Activated CD8-positive, alpha-beta memory T cell treated with anti-CD3 and anti-CD28 coated beads, Interleukin-2, amount 50 U/mL, for 24 hours (primary cell): ENCODE measurements around the gene GSTP1.

Source experiments
- DNase-seq: peaks from one replicate; pipeline ENCODE4 v3.0.0-alpha.2; 2020; ENCODE audit errors: extremely low read depth

The GSTP1 gene

DNA sequence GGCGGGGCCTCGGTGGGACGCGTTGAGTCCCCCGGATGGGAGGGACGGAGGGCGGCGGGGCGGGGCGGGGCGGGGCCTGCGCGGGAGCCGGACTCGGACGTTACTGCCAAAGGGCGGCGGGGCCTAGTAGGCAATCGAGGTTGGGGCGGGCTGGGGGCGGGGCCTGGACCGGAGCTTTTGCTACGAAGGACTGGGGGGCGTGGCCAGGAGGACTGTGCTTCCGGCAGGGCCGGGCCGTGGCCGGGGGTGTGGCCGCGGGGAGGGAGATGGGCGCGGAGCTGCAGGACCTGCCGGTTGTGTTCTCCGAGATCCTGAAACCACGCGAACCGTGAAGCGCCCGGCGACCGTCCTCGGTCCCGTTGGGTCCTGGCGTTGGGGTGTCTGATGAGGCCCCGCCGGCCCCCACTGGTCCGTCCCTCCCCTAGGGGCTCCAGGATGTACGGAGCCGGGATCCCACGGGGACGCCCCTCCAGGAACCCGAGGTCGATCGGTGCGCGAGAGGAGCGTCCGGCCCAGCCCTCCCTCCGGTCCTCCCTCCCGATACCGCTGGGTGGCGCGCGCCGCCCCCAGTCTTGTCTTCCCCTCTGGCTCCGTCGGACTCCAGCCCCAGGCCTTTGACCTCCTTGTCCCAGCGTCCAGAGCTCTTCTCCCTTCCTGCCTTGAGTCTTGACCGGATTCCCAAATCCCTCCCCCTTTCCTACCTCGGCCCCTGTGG is 46.8 kb downstream of the GSTP1 start:
- DNase-seq, result peak; percentile 89

DNA sequence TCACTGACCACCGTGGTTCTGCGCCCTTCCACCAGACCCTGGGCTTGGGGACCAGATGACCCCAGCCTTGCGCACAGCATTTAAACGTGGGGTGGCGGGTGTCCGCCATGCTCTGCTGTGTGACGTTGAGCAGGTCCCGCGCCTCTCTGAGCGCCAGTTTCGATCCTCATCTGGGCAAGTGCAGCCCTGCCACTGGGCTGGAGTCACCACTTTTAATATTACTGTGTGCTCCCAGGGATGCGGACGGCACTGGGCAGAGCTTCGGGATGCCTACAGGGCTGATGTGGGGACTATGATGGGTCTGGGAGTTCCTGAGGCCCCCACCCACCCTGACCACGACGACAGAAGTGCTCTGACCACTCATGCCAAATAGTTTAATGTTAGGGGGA is 47.3 kb downstream of the GSTP1 start:
- DNase-seq, result no peak

- no peak for DNase-seq
Observed at GRCh38 chr11:67631411-67631810, 47.8 kb downstream of the GSTP1 start.

DNA sequence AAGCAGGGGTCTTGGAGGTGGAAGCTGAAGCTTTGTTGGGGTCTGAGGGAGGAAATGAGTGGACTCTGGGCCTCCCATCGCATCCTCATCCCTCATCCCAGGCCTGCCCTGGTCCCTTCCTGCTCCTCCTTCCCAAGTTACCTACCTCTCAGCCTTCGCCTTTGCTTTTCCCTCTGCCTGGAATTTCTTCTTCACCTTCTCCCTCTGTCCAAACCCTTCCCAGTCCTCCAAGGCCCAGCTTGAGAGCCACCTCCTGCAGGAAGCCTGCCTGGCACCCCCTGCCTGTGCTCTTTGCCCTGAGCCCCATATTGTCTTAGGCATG is 48.2 kb downstream of the GSTP1 start:
- no peak for DNase-seq

DNA sequence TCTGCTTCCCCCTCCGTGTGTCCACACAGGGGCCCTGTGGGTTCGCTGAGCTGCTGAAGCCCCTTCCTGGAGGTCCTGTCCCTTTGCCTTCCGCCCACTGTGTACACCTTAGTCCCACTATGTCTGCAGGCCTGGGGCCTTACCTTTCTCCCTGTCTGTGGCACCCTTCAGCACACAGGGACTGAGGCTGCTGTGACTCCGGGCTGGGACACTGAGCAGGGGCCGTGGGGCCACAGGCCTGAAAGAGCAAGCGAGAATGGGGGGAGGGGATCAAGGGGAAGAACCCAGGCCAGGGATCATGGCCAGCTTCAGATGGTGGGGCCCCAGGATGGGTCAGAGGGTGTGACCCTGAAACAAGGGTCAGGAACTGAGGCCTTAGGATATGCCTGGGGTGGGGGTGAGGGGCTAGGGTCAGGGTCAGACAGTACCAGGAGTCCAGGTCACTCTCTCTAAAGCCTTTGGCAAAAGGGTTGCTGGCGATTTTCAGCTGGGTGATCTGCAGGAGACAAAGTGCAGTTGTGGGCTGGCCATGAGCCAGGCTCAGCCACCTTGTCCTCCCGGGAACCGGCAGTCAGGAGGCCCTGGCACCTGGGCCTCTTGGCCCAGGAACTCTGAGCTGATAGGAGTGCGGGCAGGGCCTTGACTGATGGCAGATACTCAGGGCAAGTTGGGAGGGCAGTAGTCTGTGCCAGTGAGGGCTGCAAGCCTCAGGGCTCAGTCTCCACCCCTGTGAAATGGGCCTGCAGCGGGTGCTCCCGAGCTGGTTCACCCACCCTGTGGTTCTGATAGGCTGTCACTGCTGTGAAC is 48.8 kb downstream of the GSTP1 start:
- no peak for DNase-seq

DNA sequence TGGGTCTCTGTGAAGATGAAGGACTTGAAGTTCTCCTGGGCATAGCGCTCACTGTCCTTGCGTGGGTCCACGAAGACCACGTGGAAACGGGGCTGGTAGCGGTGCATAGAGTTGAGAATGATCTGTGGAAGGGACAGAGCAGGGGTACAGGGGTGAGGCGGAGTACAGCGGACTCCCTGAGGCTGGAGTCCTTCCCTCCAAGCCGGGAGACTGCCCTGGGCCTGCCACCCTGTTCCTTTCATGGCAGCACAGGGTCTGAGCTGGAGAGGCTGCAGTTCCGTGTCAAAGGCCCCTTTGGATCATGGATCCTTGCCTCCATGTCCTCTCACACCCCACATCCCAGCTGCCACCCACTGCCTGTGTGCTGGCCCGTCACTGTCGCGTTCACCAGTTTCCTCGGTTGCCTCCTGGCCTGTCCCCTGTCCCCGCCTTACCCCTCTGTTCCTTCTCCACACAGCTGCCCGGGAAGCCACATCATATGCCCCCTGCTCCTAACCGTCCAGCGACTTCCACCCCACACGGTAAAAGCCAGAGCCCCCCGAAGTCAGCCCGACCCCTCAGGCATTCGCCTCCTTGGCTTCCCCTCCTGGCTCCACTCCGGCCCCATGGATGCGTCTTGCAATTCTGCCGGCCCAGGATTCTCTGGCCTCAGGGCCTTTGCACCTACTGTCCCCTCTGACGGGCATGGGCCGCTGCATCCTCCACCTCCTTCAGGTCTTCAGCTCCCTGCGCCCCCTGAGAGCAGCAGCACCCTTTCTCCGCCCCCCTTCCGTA is 49.6 kb downstream of the GSTP1 start:
- DNase-seq, result no peak

DNA sequence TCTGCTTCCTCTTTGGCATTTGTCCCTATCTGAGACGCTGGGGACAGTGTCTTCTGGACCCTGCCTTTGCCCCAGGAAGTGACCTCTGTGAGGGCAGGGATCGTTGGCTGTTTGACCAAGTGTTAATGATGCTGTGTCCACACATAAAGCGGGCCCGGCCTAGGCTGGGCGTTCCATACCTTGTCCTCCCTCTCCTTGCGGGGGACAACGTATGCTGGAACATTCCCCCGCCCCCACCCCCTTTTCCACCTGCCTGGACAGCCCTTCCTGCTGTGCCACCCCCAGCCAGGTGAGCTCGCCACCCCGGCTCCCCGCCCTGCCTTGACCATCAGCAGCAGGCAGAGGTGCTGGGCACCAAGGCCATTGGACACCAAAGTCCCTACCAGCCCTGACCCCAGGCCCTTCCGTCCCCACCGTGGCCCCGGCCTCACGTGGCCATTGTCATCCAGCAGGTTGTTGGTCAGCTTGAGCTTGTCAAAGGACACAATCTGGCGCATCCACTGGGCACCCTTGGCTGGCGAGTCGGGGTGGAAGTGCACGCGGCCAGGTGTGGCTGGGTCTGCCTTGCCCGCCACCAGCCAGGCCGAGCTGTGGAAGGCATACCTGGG is 50.2 kb downstream of the GSTP1 start:
- DNase-seq, result no peak

- DNase-seq, result no peak
Observed at GRCh38 chr11:67634366-67635230, 51.0 kb downstream of the GSTP1 start.

DNA sequence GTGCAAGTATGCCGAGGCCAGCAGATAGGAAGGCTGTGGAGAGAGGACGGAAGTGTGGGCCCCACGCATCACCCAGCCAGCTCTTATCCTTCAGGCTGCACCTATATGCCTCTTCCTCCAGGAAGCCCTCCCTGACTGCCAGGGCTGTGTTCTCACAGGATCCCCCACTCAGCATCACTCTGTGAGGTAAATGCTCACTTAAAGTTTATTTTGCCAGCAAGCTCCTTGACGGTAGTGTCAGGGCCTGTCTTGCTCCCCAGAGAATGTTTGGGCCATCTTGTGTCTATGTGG is 51.6 kb downstream of the GSTP1 start:
- DNase-seq, result no peak
